ENCODE measurements around the gene PLCB1. TPM values are rescaled to one million over a fixed set of nuclear protein-coding genes. Genes with fewer than 3 reads are reported as not detected.

PLCB1 gene
- total RNA-seq, 4 donors from 2014 or later, result 13.5 to 110 (median 30.4) TPM

GRCh38 chr20:8568075-8568474, 436.0 kb downstream of the PLCB1 start:
- Histone ChIP-seq H3K27me3 (no peaks in the 10 kb centered on the region), H3K36me3 (no peaks in the 10 kb centered on the region), H3K4me3 (no peak overlapping the region), H3K4me1 (no peaks in the 10 kb centered on the region), H3K9me3 (no peaks in the 10 kb centered on the region), H3K27ac (no peak overlapping the region)
- no peak for TF ChIP-seq CTCF (IDR thresholded peaks at IDR 0.05)
- no peak for TF ChIP-seq POLR2A (IDR thresholded peaks at IDR 0.05)
- DNase-seq, result no peak
- intact Hi-C loops (cut with DNase I; ENCODE audit: low total_unique reads), result no loop called here

GRCh38 chr20:8569766-8570165, 437.7 kb downstream of the PLCB1 start:
- Histone ChIP-seq H3K4me3 (no peak overlapping the region), H3K4me1 (no peaks in the 10 kb centered on the region), H3K36me3 (no peaks in the 10 kb centered on the region), H3K9me3 (no peaks in the 10 kb centered on the region), H3K27me3 (no peaks in the 10 kb centered on the region), H3K27ac (no peak overlapping the region)
- no peak for DNase-seq
- no peak for TF ChIP-seq CTCF (IDR thresholded peaks at IDR 0.05)
- TF ChIP-seq POLR2A (IDR thresholded peaks at IDR 0.05), result no peak
- intact Hi-C loops (cut with DNase I; ENCODE audit: low total_unique reads), result no loop called here

GRCh38 chr20:8571611-8572010, 439.5 kb downstream of the PLCB1 start:
- Histone ChIP-seq H3K36me3 (no peaks in the 10 kb centered on the region), H3K9me3 (no peaks in the 10 kb centered on the region), H3K4me1 (no peaks in the 10 kb centered on the region), H3K4me3 (no peak overlapping the region), H3K27ac (no peak overlapping the region), H3K27me3 (no peaks in the 10 kb centered on the region)
- TF ChIP-seq POLR2A (IDR thresholded peaks at IDR 0.05) (no peak), CTCF (IDR thresholded peaks at IDR 0.05) (no peak)
- no peak for DNase-seq
- intact Hi-C loops (cut with DNase I; ENCODE audit: low total_unique reads), result no loop called here

- no peak overlapping the region for H3K27ac ChIP-seq
Measured at GRCh38 chr20:8573686-8574085, 441.6 kb downstream of the PLCB1 start.

GRCh38 chr20:8575114-8575513, 443.0 kb downstream of the PLCB1 start:
- H3K4me3 ChIP-seq, result no peak overlapping the region
- H3K27ac ChIP-seq, result no peak overlapping the region
- no peaks in the 10 kb centered on the region for H3K27me3 ChIP-seq
- TF ChIP-seq POLR2A (IDR thresholded peaks at IDR 0.05), result no peak
- no peak for TF ChIP-seq CTCF (IDR thresholded peaks at IDR 0.05)
- DNase-seq, result no peak
- intact Hi-C loops (cut with DNase I; ENCODE audit: low total_unique reads), result no loop called here
- no peaks in the 10 kb centered on the region for H3K9me3 ChIP-seq
- no peaks in the 10 kb centered on the region for H3K36me3 ChIP-seq
- H3K4me1 ChIP-seq, result no peaks in the 10 kb centered on the region

More at GRCh38 chr20:8573686-8574085, 441.6 kb downstream of the PLCB1 start:
- no peaks in the 10 kb centered on the region for H3K27me3 ChIP-seq
- no peak for DNase-seq
- H3K4me3 ChIP-seq, result no peak overlapping the region
- intact Hi-C loops (cut with DNase I; ENCODE audit: low total_unique reads), result no loop called here
- H3K36me3 ChIP-seq, result no peaks in the 10 kb centered on the region
- H3K9me3 ChIP-seq, result no peaks in the 10 kb centered on the region
- no peak for TF ChIP-seq CTCF (IDR thresholded peaks at IDR 0.05)
- TF ChIP-seq POLR2A (IDR thresholded peaks at IDR 0.05), result no peak
- no peaks in the 10 kb centered on the region for H3K4me1 ChIP-seq

Measured in uterus (tissue), 4 donors.